GM13977 (cell line): Measurements from ENCODE around the gene STEAP1.

Experiments
- DNase-seq: peaks from one replicate; pipeline ENCODE4 v3.0.0; 2012; ENCODE audit warnings: low spot score
- CTCF ChIP-seq: IDR thresholded peaks from 2 replicates; pipeline ENCODE4 v1.5.1; 2012; ENCODE audit warnings: mild to moderate bottlenecking, control low read depth; ENCODE audit not compliant: insufficient read depth; ENCODE audit errors: extremely low read depth, missing control alignments
- in situ Hi-C: fragments of 300-500 bp; cut with MboI; formaldehyde crosslinking; loops from one replicate; pipeline ENCODE4 v1.12.0; 2022; ENCODE audit warnings: low sequenced_read_pairs, low pct_unique_long_range_greater_than_20kb, mixed read lengths, inconsistent platforms; ENCODE audit not compliant: unreplicated experiment

The STEAP1 gene

GRCh38 chr7:90201500-90202195, 47.4 kb downstream of the STEAP1 start:
- TF ChIP-seq CTCF: no peak
- no peak for DNase-seq
- in situ Hi-C loops: no loop called here

DNA sequence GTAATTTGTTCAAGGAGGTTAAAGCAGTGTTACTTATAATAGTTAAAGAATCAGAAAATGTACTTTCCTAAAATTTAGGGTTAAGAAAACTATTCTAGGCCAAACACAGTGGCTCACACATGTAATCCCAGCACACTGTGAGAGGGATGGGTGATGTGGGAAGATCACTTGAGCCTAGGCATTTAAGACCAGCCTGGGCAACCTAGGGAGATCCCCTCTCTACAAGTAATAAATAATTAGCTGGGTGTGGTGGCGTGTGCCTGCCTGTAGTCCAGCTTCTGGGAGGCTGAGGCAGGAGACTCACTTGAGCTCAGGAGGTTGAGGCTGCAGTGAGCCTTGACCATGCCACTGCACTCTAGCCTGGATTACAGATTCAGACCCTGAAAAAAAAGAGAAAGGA, 53.7 kb downstream of the STEAP1 start:
- no peak for TF ChIP-seq CTCF
- in situ Hi-C loops: no loop called here
- DNase-seq: no peak

DNA sequence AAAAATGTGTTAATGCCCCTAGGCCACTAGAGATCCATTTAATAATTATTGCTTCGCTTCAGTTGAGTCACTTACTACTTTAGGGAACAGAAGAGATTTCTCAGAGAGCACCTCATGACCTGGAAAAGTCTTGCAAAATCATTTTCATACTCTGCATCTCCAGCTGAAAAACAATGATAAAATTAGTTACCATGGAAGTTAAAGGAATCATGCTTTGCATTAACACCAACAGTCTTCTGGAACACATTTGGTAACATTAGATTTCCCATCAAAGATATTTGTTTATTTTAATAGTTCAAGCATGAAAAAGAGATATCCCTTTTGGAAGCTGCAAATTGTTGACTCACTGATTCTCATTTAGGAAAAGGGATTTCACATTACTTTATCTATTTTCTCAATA, 55.5 kb downstream of the STEAP1 start:
- in situ Hi-C loops: no loop called here

GRCh38 chr7:90210475-90210874, 56.2 kb downstream of the STEAP1 start:
- no peak for TF ChIP-seq CTCF
- in situ Hi-C loops: no loop called here
- no peak for DNase-seq

More for the DNA sequence above, 55.5 kb downstream of the STEAP1 start:
- no peak for DNase-seq
- no peak for TF ChIP-seq CTCF

DNA sequence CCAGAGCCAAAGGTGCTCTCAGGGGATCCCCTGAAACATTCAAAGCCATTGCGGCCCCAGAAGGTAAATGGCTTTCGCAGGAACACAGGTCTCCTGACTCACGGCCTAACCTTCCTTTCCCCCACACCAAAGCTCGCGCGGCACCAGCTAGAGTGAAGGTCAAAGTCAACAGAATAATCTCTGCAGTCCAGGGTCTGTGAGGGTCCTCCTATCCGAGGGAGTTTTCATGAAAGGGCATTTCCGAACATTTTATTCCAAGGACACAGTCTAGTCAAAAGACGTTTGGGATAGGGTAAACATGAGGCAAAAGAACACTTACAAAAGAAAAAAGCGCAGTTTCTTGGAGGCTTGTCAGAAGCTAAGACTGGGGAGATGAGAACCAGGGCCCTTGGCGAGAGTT, 56.7 kb downstream of the STEAP1 start:
- in situ Hi-C loops: no loop called here
- peak; percentile 10 for DNase-seq
- TF ChIP-seq CTCF: no peak

DNA sequence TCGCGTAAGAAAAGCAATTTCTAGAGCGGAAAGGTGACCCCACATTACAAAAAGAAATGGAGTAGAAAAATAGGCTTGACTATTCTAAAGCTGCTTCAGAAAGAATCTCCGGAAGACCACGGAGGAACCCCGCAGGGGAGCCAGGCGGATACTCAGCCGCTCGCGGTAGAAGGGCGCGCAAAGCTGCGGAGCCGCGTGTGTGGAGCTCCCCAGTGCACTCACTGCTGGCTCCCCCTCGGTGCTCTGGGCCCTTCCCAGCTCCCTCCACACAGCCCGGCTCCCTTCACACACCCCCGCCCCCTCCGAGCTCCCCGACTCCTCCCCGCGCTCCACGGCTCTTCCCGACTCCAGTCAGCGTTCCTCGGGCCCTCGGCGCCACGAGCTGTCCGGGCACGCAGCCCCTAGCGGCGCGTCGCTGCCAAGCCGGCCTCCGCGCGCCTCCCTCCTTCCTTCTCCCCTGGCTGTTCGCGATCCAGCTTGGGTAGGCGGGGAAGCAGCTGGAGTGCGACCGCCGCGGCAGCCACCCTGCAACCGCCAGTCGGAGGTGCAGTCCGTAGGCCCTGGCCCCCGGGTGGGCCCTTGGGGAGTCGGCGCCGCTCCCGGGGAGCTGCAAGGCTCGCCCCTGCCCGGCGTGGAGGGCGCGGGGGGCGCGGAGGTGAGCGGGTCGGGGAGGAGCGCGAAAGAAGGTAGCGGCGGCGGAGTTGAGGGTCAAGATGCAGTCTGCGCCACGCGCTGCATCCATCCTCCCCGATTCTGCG, 57.3 kb downstream of the STEAP1 start, which contains the start of gene STEAP2:
Gene STEAP2 (plus strand): TSS at position 350 of the 758 bp plus-strand sequence. CDS start 13,343 bp downstream, outside the sequence.
- DNase-seq: peak; percentile 65
- peak; percentile 52 for TF ChIP-seq CTCF
- in situ Hi-C loops: no loop called here
